Raji (cell line): ENCODE data around the gene ANKRD44.

ENCODE experiments used
- POLR2A ChIP-seq: IDR thresholded peaks from 2 replicates; pipeline ENCODE4 v1.6.1; 2011; ENCODE audit warnings: low read depth, low read length, control low read depth; ENCODE audit not compliant: insufficient read depth

ANKRD44 gene

GRCh38 chr2:197126630-197127352 lies 183.8 kb downstream of the ANKRD44 start:
- TF ChIP-seq POLR2A = no peak

GRCh38 chr2:197124639-197125390 lies 185.8 kb downstream of the ANKRD44 start:
- TF ChIP-seq POLR2A = no peak

GRCh38 chr2:197122821-197123220 lies 187.8 kb downstream of the ANKRD44 start:
- TF ChIP-seq POLR2A = no peak

GRCh38 chr2:197121756-197122385 lies 188.7 kb downstream of the ANKRD44 start:
- TF ChIP-seq POLR2A = no peak

GRCh38 chr2:197121255-197121654 lies 189.3 kb downstream of the ANKRD44 start:
- TF ChIP-seq POLR2A = no peak

GRCh38 chr2:197116306-197116879 lies 194.2 kb downstream of the ANKRD44 start:
- TF ChIP-seq POLR2A = no peak

- no peak for TF ChIP-seq POLR2A
These were observed 195.3 kb downstream of the ANKRD44 start for GRCh38 chr2:197115325-197115724.

GRCh38 chr2:197113275-197113711 lies 197.3 kb downstream of the ANKRD44 start:
- no peak for TF ChIP-seq POLR2A

GRCh38 chr2:197109326-197109725 lies 201.3 kb downstream of the ANKRD44 start:
- TF ChIP-seq POLR2A = no peak

GRCh38 chr2:197108758-197109157 lies 201.8 kb downstream of the ANKRD44 start:
- no peak for TF ChIP-seq POLR2A

GRCh38 chr2:197107291-197108269 lies 203.0 kb downstream of the ANKRD44 start:
- TF ChIP-seq POLR2A = no peak

GRCh38 chr2:197103363-197103762 lies 207.2 kb downstream of the ANKRD44 start:
- TF ChIP-seq POLR2A = no peak

GRCh38 chr2:197102231-197102630 lies 208.3 kb downstream of the ANKRD44 start:
- no peak for TF ChIP-seq POLR2A

GRCh38 chr2:197101519-197101918 lies 209.1 kb downstream of the ANKRD44 start:
- no peak for TF ChIP-seq POLR2A
